Dermis microvascular lymphatic vessel endothelial cell (primary cell): ENCODE results near the gene SNX13. TPM values are rescaled to one million over a fixed set of nuclear protein-coding genes. Genes with fewer than 3 reads are reported as not detected.
"Not testable (repeated sequence)": the region's sequence is repeated elsewhere in the genome, so short reads cannot be mapped to it uniquely, and the experiment has no call there.

Experiments
- DNase-seq, 2 donors: peaks; one replicate each; pipeline versions ENCODE4 v3.0.0 to v3.0.0-alpha.2; 2010; ENCODE audit warnings: low read depth in 2 of 2
- total RNA-seq: library from RNA; depleted of rRNA; stranded (reverse); fragments of >200 nt; gene quantifications from 2 replicates; pipeline ENCODE4 v1.2.1, GENCODE V29; 2014

SNX13 gene
- total RNA-seq, 1 donor from 2014 or later = 18.5 TPM

GRCh38 chr7:17912536-17913235, 27.6 kb downstream of the SNX13 start:
- no peak for DNase-seq

- DNase-seq = no peak
Observed at GRCh38 chr7:17912050-17912449, 28.2 kb downstream of the SNX13 start.

GRCh38 chr7:17910377-17910776, 29.9 kb downstream of the SNX13 start:
- no peak for DNase-seq

GRCh38 chr7:17909310-17909709, 31.0 kb downstream of the SNX13 start:
- not testable (repeated sequence) for DNase-seq

GRCh38 chr7:17907014-17907413, 33.3 kb downstream of the SNX13 start:
- peak in 1 of 2 donors; percentile 13 for DNase-seq

- no peak for DNase-seq
Observed at GRCh38 chr7:17903337-17903736, 37.0 kb downstream of the SNX13 start.

GRCh38 chr7:17902599-17902998, 37.7 kb downstream of the SNX13 start:
- DNase-seq = no peak

GRCh38 chr7:17900464-17900863, 39.8 kb downstream of the SNX13 start:
- no peak for DNase-seq

GRCh38 chr7:17898111-17898510, 42.2 kb downstream of the SNX13 start:
- no peak for DNase-seq

GRCh38 chr7:17887286-17887685, 53.0 kb downstream of the SNX13 start:
- no peak for DNase-seq

- DNase-seq = no peak
Observed at GRCh38 chr7:17882685-17883084, 57.6 kb downstream of the SNX13 start.

- DNase-seq = no peak
Observed at GRCh38 chr7:17879075-17879661, 61.1 kb downstream of the SNX13 start.

- no peak for DNase-seq
Observed at GRCh38 chr7:17878627-17879026, 61.7 kb downstream of the SNX13 start.

GRCh38 chr7:17871815-17872533, 68.3 kb downstream of the SNX13 start:
- DNase-seq = no peak

GRCh38 chr7:17870406-17870805, 69.9 kb downstream of the SNX13 start:
- DNase-seq = no peak

- DNase-seq = no peak
Observed at GRCh38 chr7:17863809-17864143, 76.5 kb downstream of the SNX13 start.

GRCh38 chr7:17863095-17863808, 77.0 kb downstream of the SNX13 start:
- DNase-seq = no peak

GRCh38 chr7:17856251-17856650, 84.0 kb downstream of the SNX13 start:
- no peak for DNase-seq

GRCh38 chr7:17855202-17855601, 85.1 kb downstream of the SNX13 start:
- DNase-seq = no peak

GRCh38 chr7:17854261-17855047, 85.8 kb downstream of the SNX13 start:
- no peak for DNase-seq

- DNase-seq = no peak
Observed at GRCh38 chr7:17852361-17852760, 87.9 kb downstream of the SNX13 start.
